ES-I3 (cell line): ENCODE results near the gene DGKD.

Experiments
- H3K36me3 ChIP-seq: 2 replicates; pipeline ENCODE4 v1.6.1; 2013; ENCODE audit warnings: mild to moderate bottlenecking, low read length, control low read depth, moderate library complexity; ENCODE audit not compliant: insufficient read depth
- H3K4me1 ChIP-seq: 2 replicates; pipeline ENCODE4 v1.6.1; 2013; ENCODE audit warnings: mild to moderate bottlenecking, control low read depth, low read length; ENCODE audit not compliant: insufficient read depth
- H3K9ac ChIP-seq: 2 replicates; pipeline ENCODE4 v1.6.1; 2013; ENCODE audit warnings: low read depth, mild to moderate bottlenecking, low read length, moderate library complexity
- H3K9me3 ChIP-seq: 2 replicates; pipeline ENCODE4 v1.6.1; 2013; ENCODE audit warnings: mild to moderate bottlenecking, low read length, moderate library complexity; ENCODE audit not compliant: control insufficient read depth, insufficient read depth

The DGKD gene

DNA sequence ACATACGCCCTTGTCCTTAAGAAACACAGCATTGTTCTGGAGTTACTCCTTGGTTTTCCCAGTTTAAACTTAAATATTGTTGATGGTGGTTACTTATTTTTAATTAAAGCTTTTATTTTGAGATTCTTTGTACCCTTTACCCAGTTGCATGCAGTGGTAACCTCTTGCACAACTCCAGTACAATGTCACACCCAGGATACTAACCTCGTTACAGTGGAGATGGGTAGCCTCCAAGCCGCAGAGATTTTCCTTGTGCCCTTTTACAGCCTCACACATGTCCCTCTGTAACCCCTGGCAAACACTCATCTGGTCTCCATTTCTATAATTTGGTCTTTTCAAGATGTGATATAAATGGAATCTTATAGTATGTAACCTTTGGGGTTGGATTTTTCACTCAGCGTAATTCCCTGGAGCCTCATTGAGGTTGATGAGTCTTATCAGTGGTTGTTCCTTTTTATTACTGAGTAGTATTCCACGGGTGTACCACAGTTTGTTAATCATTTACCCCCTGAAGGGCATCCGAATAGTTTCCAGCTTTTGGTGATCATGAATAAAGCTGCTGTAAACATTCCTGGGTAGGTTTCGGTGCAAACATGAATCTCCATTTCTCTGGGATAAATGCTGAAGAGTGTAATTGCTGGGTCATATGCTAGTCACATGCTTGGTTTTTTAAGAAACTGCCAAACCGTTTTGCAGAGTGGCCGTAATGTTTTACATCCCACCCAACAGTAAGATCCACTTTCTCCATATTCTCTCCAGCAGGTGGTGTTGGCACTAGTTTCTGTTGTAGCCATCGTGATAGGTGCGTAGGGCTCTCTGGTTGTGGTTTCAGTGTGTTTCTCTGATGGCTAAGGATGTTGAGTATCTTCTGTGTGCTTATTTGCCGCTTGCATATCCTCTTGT is 68.6 kb downstream of the DGKD start:
- Histone ChIP-seq H3K9me3 (peaks cover 6% of the 10 kb centered on the region), H3K36me3 (no peaks in the 10 kb centered on the region), H3K9ac (no peak overlapping the region), H3K4me1 (peaks cover 24% of the 10 kb centered on the region)

DNA sequence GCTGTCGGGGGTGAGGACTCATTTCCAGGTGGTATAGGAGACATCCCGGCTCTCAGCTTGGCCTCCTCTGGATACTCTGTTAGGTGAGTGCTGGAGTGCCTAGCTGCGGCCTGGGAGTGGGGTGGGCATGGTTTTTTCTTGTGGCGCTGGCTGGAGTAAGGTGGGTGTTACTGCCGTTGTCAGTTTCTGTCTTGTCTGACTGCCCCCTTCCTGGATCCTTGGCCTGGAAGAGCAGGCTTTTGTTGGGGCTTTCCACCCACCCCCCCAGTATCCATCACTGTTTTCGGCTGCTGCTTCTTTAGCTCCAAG is 69.2 kb downstream of the DGKD start:
- peaks cover 24% of the 10 kb centered on the region for H3K4me1 ChIP-seq
- H3K36me3 ChIP-seq = no peaks in the 10 kb centered on the region
- H3K9ac ChIP-seq = no peak overlapping the region
- peaks cover 6% of the 10 kb centered on the region for H3K9me3 ChIP-seq

DNA sequence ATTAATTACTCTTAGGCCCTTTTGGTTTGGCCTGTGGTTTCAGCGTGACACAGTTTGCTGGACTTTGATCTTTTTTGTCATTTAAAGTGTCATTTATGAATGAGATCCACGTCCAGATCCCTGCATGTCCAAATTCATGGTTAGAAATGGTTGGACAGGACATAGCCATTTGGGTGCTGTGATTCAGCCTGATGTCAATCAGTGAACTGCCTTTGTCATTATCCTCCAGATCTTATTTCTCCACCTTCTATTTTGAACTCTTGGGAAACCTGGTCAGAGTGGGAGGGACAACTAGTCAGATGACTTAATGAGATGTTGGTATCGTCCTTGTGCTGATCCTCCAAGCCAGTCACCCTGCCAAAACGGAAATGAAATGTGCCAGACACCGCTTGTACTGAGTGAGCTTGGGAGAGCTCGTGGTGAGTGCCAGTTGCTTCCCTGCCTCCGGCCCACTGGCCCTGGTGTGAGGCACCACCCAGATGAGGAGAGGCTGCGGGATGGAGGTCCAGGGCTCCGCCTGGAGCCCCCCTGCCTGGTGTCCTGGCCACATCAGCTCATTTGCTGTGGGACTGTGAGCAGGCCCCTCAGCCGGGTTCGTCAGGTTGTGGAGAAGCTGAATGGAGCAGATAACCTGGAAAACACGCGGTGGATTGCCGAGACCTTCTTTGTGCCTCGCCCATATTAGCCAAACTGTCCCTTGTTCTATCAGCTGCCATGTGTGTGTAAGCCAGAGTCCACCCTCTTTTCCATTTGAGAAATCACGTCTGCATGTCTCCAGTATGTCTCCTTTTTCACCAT is 70.1 kb downstream of the DGKD start:
- Histone ChIP-seq H3K36me3 (no peaks in the 10 kb centered on the region), H3K9ac (no peak overlapping the region), H3K4me1 (peaks cover 20% of the 10 kb centered on the region), H3K9me3 (peaks cover 6% of the 10 kb centered on the region)

DNA sequence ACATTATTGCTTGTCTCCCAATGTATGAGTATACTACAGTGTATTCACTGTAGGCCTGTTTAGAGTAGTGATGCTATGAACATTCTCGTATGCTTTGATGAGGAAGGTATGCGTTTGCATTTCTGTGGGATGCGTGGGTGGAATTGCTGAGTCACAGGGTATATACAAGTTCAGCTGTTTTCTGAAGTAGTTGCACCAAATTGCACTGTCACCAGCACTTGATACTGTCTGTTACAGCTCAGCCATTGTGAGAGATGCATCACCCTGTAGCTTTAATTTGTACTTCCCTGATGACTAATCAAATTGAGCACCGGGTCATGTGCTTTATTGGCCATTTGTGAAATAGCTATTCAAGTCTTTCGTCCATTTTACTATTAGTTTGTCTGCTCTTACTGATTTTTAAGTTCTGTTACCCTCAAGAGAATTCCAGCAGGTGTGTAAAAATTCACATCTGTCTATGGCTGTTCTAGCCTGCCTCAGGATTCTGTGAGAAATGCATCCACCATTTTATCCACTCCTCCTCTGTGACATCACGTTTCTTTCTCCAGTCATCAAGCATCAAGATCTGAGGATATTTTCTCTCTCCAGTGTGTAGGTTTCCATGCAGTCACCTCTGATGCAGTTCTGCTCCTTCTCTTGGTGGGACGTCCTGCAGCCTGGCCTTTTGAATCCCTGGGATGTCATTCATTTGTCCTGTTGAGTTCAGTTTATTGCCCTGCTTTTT is 72.5 kb downstream of the DGKD start:
- H3K9ac ChIP-seq = no peak overlapping the region

DNA sequence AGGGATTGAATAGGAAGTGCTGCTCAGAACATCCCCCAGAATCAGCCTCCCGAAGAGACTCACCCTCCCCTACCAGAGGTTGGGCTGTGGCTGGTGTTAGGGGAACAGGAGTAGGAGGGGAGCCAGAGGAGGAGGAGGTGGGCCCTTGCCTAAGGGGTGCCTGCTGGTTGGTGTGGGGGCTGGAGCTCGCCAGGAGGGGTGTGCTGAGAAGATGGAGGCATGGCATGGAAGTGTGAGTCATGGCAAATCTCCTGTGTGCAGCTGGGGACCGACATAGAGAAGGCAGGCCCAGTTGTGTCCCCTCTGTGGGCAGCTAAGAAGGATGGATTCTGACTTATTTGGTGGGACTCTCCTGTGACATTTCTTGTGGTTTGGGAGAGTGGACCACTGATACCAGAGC is 73.7 kb downstream of the DGKD start:
- Histone ChIP-seq H3K9me3 (peaks cover 6% of the 10 kb centered on the region), H3K4me1 (no peaks in the 10 kb centered on the region), H3K9ac (no peak overlapping the region), H3K36me3 (no peaks in the 10 kb centered on the region)

More for the DNA sequence above, 72.5 kb downstream of the DGKD start:
- Histone ChIP-seq H3K36me3 (no peaks in the 10 kb centered on the region), H3K4me1 (peaks cover 6% of the 10 kb centered on the region; the same call in 1 of the 2 replicates), H3K9me3 (peaks cover 6% of the 10 kb centered on the region)

DNA sequence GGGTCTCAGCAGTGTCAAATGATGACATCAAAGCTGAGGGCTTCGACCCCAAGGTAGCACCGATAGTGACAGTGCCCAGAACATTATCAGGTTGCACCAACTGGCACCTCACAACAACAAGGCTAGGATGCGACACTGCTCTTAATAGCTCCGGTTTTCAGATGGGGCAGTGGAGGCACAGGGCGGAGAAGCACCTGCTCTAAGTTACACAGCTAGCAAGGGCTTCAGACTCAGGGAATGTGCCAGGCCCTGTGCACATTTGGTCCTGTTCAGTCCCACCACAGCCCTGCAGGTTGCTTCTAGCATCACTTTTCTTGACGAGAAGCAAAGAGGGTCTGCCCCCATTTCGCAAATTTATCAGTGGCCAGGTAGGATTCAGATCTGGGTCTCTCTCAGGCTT is 74.1 kb downstream of the DGKD start:
- peaks cover 6% of the 10 kb centered on the region; the same call in 1 of the 2 replicates for H3K9me3 ChIP-seq

DNA sequence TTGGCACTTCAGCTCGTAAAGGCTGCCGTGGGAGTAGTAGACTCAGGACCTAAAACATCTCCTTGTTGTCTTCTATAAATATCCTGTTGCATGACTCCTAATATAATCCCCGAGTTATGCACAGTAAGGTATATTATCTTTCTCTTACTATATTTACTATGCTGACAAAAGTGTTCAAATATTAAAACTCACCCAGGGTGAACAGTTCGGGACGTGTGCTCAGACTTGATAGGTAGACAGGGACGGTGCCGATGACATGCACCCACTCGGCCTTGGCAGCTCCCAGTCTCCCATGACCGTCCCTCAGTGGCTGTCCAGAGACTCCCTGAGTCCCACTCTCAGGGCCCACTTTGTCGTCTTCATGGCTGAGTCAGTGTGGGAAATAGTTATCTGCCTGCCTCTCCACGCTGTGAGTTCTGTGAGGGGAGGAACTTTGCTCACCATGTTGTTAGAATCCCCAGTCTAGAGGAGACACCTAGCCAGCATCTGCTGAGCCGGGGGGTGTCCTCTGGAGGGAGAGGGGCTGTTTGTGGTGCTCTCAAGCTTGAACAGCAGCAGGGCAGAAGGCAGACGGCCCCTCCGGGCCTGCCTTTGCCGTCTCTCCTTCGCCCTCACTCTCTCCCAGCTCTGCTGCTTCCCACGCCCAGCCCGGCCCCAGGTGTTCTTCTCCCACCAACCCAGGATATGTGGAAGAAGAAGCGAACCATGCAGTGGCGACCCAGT is 75.0 kb downstream of the DGKD start:
- peaks cover 6% of the 10 kb centered on the region; the same call in 1 of the 2 replicates for H3K9me3 ChIP-seq
- H3K4me1 ChIP-seq = no peaks in the 10 kb centered on the region
- no peak overlapping the region for H3K9ac ChIP-seq
- H3K36me3 ChIP-seq = no peaks in the 10 kb centered on the region

More for the DNA sequence above, 74.1 kb downstream of the DGKD start:
- Histone ChIP-seq H3K36me3 (no peaks in the 10 kb centered on the region), H3K4me1 (no peaks in the 10 kb centered on the region), H3K9ac (no peak overlapping the region)

DNA sequence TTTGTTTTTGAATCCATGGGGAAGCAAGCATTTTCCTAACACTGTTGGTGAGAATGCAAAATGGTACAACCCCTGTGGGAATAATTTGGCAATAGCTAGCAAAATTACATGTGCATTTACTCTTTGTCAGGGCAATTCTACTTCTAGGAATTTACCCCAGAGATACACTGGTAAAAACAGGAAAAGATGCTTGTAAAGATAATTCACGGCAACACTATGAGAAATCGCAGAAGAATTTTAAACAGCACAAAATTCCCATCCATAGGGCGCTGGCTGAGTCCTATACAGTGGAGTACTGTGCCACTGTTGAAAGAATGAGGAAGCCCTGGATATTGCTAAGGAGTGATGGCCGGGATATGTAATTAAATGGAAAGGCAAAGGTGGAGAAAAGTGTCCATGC is 75.8 kb downstream of the DGKD start:
- no peaks in the 10 kb centered on the region for H3K4me1 ChIP-seq
- peaks cover 6% of the 10 kb centered on the region; the same call in 1 of the 2 replicates for H3K9me3 ChIP-seq
- no peaks in the 10 kb centered on the region for H3K36me3 ChIP-seq

DNA sequence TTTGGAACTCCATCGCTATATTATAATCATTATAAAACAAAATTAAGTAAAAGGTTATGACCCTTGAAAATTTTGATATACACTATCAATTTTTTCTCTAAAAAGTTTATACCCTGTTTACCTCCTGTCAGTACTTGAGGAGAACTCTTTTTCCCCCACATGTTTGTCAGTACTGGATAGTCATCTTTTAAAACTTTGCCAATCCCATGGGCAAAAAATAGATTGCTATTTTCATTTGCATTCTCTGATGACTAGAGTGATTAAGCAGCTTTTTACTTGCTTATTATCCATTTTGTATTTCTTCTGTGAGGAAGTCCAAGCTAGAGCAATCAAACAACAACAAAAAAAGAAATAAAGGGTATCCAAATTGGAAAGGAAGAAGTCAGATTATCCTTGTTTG is 76.4 kb downstream of the DGKD start:
- H3K36me3 ChIP-seq = no peaks in the 10 kb centered on the region
- no peaks in the 10 kb centered on the region for H3K4me1 ChIP-seq
- H3K9ac ChIP-seq = no peak overlapping the region
- H3K9me3 ChIP-seq = peaks cover 3% of the 10 kb centered on the region; the same call in 1 of the 2 replicates

More for the DNA sequence above, 75.8 kb downstream of the DGKD start:
- H3K9ac ChIP-seq = no peak overlapping the region

DNA sequence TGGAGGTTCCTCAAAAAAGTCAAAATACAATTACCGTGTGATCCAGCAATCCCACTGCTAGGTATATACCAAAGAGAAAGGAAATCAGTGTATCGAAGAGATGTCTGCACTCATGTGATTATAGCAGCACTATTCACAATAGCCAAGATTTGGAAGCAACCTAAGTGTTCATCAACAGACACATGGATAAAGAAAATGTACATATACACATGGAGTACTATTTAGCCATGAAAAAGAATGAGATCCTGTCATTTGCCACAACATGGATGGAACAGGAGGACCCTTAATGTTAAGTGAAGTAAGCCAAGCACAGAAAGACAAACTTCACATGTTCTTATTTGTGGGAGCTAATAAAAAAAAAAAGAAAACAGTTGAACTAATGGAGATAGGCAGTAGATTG is 78.7 kb downstream of the DGKD start:
- no peak overlapping the region for H3K9ac ChIP-seq
- no peaks in the 10 kb centered on the region for H3K4me1 ChIP-seq
- no peaks in the 10 kb centered on the region for H3K9me3 ChIP-seq
- H3K36me3 ChIP-seq = no peaks in the 10 kb centered on the region; the same call in 1 of the 2 replicates

DNA sequence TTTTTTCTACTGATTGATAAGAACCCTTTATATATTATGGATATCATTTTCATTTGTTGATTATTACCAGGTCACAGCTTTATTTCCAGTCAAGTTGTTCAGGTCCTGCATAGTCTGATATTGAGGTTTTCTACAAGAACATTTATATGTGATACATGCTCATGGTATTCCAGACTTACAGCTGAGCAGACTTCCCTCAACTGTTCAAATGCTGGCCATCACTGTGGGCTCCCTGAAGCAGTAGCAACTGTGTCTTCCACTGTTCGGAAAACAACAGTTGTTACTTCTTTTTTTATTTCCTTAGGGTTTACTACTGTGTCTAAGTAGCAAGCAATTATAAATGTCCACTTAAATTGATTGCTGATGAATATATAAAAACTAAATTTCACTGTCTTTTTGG is 79.5 kb downstream of the DGKD start:
- no peaks in the 10 kb centered on the region for H3K4me1 ChIP-seq
- no peak overlapping the region for H3K9ac ChIP-seq
- H3K36me3 ChIP-seq = no peaks in the 10 kb centered on the region; the same call in 1 of the 2 replicates
- H3K9me3 ChIP-seq = no peaks in the 10 kb centered on the region

DNA sequence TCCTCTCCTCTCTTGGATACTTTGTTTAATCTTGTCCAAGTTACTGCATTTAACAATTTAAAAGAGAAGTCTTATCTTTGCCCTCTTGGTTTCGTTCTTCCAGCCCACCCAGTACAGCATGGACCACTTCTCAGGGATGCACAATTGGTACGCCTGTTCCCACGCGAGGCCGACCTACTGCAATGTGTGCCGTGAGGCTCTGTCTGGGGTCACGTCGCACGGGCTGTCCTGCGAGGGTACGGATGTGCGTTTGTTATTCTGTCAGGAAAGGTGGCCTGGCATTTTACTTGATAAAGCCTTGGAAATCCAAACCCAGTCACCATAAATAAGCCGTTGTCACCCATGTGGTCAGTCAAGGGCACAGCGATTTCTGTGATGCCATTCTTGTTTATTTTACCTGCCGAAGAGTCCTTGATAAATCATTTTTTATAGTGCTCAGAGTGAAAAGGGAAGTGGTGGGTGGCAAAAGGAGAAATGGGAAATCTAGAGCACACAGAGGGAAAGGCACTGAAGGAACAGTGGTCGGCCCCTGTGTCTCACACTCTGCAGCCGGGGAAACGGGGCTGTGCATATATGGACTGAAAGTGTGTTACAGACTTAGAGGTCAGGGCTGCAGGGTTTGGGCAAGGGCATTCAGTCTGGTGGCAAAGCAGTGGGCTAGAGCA is 80.5 kb downstream of the DGKD start:
- Histone ChIP-seq H3K4me1 (no peaks in the 10 kb centered on the region), H3K9ac (no peak overlapping the region), H3K36me3 (no peaks in the 10 kb centered on the region; the same call in 1 of the 2 replicates), H3K9me3 (no peaks in the 10 kb centered on the region)

DNA sequence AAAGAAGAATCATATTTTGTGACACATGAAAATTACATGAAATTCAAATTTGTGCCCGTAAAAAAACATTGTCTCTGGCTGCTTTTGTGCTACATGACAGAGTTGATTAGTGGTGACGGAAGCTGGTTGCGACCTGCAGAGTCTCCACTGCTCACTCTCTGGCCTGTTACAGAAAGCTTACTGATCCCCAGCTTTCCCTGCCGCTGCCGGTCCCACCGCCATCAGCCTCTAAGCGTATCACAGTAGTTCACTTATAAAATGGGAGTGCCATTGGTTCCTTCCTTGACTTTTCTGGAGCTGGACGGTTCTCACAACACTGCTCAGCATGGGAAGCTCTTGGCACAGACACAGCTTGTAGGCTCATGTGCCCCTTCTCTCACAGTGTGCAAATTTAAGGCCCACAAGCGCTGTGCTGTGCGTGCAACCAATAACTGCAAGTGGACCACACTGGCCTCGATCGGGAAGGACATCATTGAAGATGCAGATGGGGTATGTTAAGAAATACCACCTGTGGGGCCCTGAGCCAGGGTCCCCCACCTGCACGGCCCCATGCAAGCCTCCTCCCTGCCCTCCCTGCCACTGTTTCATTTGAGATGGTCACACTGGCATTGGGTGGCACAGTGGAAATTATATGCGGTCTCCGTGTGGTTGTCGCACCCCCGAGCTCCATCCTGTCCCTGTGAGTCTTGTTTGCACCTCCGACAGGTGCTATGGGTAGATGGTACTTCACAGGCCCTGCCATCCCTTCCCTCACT is 81.3 kb downstream of the DGKD start:
- Histone ChIP-seq H3K36me3 (no peaks in the 10 kb centered on the region; the same call in 1 of the 2 replicates), H3K4me1 (no peaks in the 10 kb centered on the region), H3K9me3 (no peaks in the 10 kb centered on the region), H3K9ac (no peak overlapping the region)
